ENCODE results near the gene GGA2.

Gene GGA2

DNA sequence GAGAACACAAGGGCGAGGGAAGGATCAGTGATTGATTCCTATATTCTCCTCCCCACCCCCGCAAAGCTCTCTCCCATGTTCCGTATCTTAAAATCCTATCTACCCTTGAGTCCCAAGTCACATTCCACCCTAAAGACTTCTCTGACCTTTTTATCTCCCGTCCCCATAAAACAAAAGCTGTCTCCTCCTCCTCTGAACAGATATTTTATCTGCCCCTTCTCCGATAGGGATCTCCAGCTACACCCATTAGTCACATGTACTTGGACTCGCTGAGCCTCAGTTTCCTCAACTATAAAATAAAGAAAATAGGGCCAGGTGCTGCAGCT is 12.8 kb downstream of the GGA2 start:
- no peak overlapping the region for H3K4me3 ChIP-seq (ENCODE audit: low read depth, low read length)
- TF ChIP-seq, protein P1, sequence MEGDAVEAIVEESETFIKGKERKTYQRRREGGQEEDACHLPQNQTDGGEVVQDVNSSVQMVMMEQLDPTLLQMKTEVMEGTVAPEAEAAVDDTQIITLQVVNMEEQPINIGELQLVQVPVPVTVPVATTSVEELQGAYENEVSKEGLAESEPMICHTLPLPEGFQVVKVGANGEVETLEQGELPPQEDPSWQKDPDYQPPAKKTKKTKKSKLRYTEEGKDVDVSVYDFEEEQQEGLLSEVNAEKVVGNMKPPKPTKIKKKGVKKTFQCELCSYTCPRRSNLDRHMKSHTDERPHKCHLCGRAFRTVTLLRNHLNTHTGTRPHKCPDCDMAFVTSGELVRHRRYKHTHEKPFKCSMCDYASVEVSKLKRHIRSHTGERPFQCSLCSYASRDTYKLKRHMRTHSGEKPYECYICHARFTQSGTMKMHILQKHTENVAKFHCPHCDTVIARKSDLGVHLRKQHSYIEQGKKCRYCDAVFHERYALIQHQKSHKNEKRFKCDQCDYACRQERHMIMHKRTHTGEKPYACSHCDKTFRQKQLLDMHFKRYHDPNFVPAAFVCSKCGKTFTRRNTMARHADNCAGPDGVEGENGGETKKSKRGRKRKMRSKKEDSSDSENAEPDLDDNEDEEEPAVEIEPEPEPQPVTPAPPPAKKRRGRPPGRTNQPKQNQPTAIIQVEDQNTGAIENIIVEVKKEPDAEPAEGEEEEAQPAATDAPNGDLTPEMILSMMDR (IDR thresholded peaks at IDR 0.05; ENCODE audit: control insufficient read depth, extremely low read depth, insufficient read depth): no peak
- no peak for DNase-seq (ENCODE audit: low read depth)

DNA sequence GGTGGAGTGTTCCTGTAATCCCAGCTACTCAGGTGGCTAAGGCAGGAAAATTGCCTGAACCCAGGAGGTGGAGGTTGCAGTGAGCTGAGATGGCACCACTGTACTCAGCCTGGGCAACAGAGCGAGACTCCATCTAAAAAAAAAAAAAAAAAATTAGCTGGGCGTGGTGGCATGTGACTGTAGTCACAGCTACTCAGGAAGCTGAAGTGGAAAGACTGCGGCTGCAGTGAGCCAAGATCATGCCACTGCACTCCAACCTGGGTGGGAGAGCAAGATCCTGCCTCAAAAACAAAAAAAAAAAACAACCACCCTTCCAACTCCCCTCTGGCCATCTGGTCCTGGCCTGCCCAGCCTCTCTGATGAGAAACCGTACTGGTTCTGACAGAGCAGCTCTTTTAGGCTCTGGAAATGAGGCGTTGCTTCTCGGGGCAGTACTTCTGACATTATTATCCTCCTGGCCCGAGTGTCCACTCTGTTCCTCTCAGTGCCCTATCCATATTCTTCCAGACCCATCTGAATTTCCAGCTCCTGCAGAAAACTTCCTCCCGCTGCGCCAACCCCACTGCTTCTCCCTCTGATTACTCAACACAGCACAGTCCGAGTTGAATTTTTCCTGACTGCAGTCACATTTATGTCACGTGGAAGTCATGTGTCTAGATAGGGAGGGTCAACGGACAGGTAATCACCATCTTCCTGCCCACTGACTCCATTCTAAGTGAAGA is 13.3 kb downstream of the GGA2 start:
- DNase-seq (ENCODE audit: low read depth): no peak
- H3K4me3 ChIP-seq (ENCODE audit: low read depth, low read length): no peak overlapping the region
- TF ChIP-seq, protein P1 (IDR thresholded peaks at IDR 0.05; ENCODE audit: control insufficient read depth, extremely low read depth, insufficient read depth): no peak

DNA sequence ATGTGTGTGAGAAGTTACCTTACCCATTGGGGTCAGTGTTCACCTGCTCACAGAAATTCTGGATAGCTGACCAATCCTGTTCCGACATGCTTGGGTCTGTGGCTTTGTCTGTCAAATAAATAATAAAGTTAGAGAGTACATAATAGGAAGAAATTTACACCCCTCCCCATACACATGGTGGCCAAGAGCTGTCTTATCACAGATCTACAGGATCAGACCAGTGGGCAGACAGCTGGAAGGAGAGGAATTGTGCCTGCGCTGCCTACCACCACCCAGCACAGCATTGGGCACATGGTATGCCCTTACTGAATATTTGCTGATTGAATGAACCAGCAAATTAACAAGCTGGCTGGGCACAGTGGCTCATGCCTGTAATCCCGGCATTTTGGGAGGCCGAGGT is 14.6 kb downstream of the GGA2 start:
- no peak for DNase-seq (ENCODE audit: low read depth)
- no peak overlapping the region for H3K4me3 ChIP-seq (ENCODE audit: low read depth, low read length)
- TF ChIP-seq, protein P1 (IDR thresholded peaks at IDR 0.05; ENCODE audit: control insufficient read depth, extremely low read depth, insufficient read depth): no peak

DNA sequence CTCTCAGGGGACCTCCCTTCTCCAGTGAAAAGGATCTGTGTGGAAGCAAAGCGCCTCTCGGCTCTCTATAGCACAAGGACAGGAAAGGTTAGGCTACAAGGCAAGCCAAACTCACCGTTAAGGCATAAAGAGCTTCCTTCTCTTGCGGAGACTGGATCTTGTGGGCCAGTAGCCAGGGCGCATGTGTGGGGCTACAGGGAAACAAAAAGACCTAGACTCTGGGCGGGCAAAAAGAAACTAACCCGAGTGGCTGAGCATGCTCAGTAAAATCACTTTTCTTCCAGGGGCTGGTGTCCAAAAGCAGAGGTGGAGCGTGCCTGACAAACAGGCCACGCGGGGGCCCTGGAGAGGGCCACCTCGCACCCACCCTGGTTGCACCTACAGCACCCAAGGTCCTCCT is 16.1 kb downstream of the GGA2 start:
- TF ChIP-seq, protein P1 (IDR thresholded peaks at IDR 0.05; ENCODE audit: control insufficient read depth, extremely low read depth, insufficient read depth): no peak
- no peak overlapping the region for H3K4me3 ChIP-seq (ENCODE audit: low read depth, low read length)
- no peak for DNase-seq (ENCODE audit: low read depth)

- TF ChIP-seq, protein P1 (IDR thresholded peaks at IDR 0.05; ENCODE audit: control insufficient read depth, extremely low read depth, insufficient read depth): no peak
- DNase-seq (ENCODE audit: low read depth): no peak
- no peak overlapping the region for H3K4me3 ChIP-seq (ENCODE audit: low read depth, low read length)
These were observed 18.6 kb downstream of the GGA2 start for GRCh38 chr16:23491490-23492391.

GRCh38 chr16:23486480-23486879 is 23.8 kb downstream of the GGA2 start:
- TF ChIP-seq, protein P1 (IDR thresholded peaks at IDR 0.05; ENCODE audit: control insufficient read depth, extremely low read depth, insufficient read depth): no peak
- H3K4me3 ChIP-seq (ENCODE audit: low read depth, low read length): no peak overlapping the region
- DNase-seq (ENCODE audit: low read depth): peak; percentile 87
